CD4-positive, alpha-beta T cell (primary cell): ENCODE data around the gene ATG4D. TPM values are rescaled to one million over a fixed set of nuclear protein-coding genes. Genes with fewer than 3 reads are reported as not detected.

ENCODE experiments used
- ATAC-seq: fragments of 200-7000 bp; cut with Tn5 transposase; one replicate; pipeline ENCODE4 v1.10.0; 2022; ENCODE audit warnings: mild to moderate bottlenecking; ENCODE audit not compliant: poor library complexity
- CTCF ChIA-PET: fragments of 350-600 bp; sonication (Branson Sonifier 250); formaldehyde crosslinking; loops from one replicate; lab custom pipeline; 2021; ENCODE audit warnings: antibody characterized with exemption, inconsistent platforms; lab: Charles Lee
- POLR2A ChIA-PET: fragments of 350-600 bp; sonication (Branson Sonifier 250); formaldehyde crosslinking; loops from one replicate; lab custom pipeline; 2021; ENCODE audit warnings: antibody characterized with exemption, inconsistent platforms; lab: Charles Lee
- DNase-seq, 14 experiments: peaks; one replicate each; pipeline ENCODE4 v3.0.0-alpha.2; 2013 to 2020; ENCODE audit warnings: mixed read lengths in 2 of 14
- H3K27ac ChIP-seq, 2 donors: one replicate each; pipeline versions ENCODE4 v1.5.1 to v1.7.0; 2013; ENCODE audit warnings: low read length in 2 of 2, low read depth in 1 of 2, mild to moderate bottlenecking in 1 of 2
- H3K27me3 ChIP-seq, 2 experiments: 1 replicate in 1 of 2; 2 replicates in 1 of 2; pipeline versions ENCODE4 v1.6.1 to v1.7.0; 2013; ENCODE audit warnings: low read length in 2 of 2, control low read depth in 1 of 2, mild to moderate bottlenecking in 1 of 2, moderate library complexity in 1 of 2; ENCODE audit not compliant: insufficient read depth in 2 of 2, control insufficient read depth in 1 of 2
- H3K36me3 ChIP-seq: one replicate; pipeline ENCODE4 v1.6.1; 2013; ENCODE audit warnings: low read length, control low read depth; ENCODE audit not compliant: insufficient read depth
- H3K4me1 ChIP-seq: one replicate; pipeline ENCODE4 v1.6.1; 2013; ENCODE audit warnings: low read length, control low read depth; ENCODE audit not compliant: insufficient read depth
- H3K4me3 ChIP-seq: one replicate; pipeline ENCODE4 v1.5.1; 2013; ENCODE audit warnings: mild to moderate bottlenecking, low read length, moderate library complexity
- H3K9me3 ChIP-seq, 2 experiments: 1 replicate in 1 of 2; 2 replicates in 1 of 2; pipeline versions ENCODE4 v1.6.1 to v1.7.0; 2013; ENCODE audit warnings: low read length in 2 of 2, mild to moderate bottlenecking in 2 of 2, control low read depth in 1 of 2, moderate library complexity in 1 of 2; ENCODE audit not compliant: control insufficient read depth in 1 of 2, insufficient read depth in 1 of 2
- H3K27ac Mint-ChIP-seq: one replicate; pipeline ENCODE4 v1.8.0; 2020; ENCODE audit warnings: mixed read lengths
- H3K27me3 Mint-ChIP-seq: one replicate; pipeline ENCODE4 v1.8.0; 2021; ENCODE audit warnings: mixed read lengths
- H3K36me3 Mint-ChIP-seq: one replicate; pipeline ENCODE4 v1.8.0; 2021; ENCODE audit warnings: low read depth, mixed read lengths
- H3K4me1 Mint-ChIP-seq: one replicate; pipeline ENCODE4 v1.8.0; 2021; ENCODE audit warnings: low read depth, mixed read lengths
- H3K4me3 Mint-ChIP-seq: one replicate; pipeline ENCODE4 v1.8.0; 2020; ENCODE audit warnings: mild to moderate bottlenecking, mixed read lengths
- H3K9me3 Mint-ChIP-seq: one replicate; pipeline ENCODE4 v1.8.0; 2020; ENCODE audit warnings: mixed read lengths
- intact Hi-C, 2 experiments: fragments of 100-400 bp; cut with DNase I in 1 of 2; cut with micrococcal nuclease in 1 of 2; formaldehyde crosslinking; loops; one replicate each; pipeline versions ENCODE4 v1.15.1 to v1.9.0; 2023 to 2025; cut with DNase I, micrococcal nuclease
- total RNA-seq, 174 experiments: library from RNA in 2 of 174; stranded (reverse) in 2 of 174; gene quantifications; one replicate each; pipeline ENCODE4 v1.2.3 and lab custom pipeline; 2021 to 2026
- TF ChIP-seq, protein P1 (sequence below): fragments of 200-600 bp; IDR thresholded peaks from one replicate; pipeline ENCODE4 v1.8.0; 2022; ENCODE audit warnings: antibody characterized with exemption, mild to moderate bottlenecking

Gene ATG4D
- total RNA-seq, 2 experiments from 2014 or later = 81.1 to 84.6 TPM

DNA sequence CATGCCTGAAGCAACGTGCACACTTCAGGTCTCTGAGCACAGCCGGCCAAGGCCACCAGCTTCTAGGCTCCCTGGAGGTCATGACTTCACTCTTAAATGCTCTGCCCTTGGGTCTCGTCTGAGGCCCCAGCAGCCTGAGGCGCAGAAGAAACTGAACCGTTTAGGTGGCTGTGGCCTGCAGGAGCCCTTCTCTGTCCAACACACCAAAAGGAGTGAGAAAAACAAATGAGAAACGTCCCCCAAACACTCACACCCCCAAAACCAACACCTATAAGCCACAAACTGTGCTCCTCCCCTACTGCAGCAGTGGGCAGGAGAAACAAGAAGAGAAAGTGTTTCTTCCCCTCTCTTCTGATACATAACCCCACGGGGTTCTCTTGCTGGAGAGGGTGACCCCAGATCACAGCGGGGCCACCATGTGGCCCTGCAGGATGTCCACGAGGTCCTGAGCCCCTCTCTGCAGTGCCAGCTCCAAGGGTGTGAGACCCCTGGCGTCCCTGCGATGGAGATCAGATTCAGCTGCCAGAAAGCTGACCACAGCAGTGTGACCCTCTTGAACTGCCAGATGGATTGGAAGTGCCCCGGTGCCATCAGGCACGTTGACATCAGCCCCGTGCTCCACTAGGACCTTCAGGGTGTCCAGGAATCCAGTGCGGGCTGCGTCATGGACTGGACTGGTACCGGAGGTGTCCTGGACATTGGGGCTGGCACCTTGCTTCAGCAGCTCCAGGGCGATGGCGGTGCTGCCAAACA is 23.1 kb downstream of the ATG4D start:
- Histone ChIP-seq H3K4me3 (peak overlapping the region; percentile 87), H3K36me3 (peaks cover 20% of the 10 kb centered on the region), H3K4me1 (peaks cover 56% of the 10 kb centered on the region), H3K27ac (peak overlapping the region; percentile 76 to 94), H3K9me3 (no peaks in the 10 kb centered on the region), H3K27me3 (no peaks in the 10 kb centered on the region)
- no peaks in the 10 kb centered on the region for H3K27me3 Mint-ChIP-seq
- DNase-seq (peak in 7 of 14 experiments; percentile 22 to 89 (median 52)), ATAC-seq (no peak)
- TF ChIP-seq, protein P1, sequence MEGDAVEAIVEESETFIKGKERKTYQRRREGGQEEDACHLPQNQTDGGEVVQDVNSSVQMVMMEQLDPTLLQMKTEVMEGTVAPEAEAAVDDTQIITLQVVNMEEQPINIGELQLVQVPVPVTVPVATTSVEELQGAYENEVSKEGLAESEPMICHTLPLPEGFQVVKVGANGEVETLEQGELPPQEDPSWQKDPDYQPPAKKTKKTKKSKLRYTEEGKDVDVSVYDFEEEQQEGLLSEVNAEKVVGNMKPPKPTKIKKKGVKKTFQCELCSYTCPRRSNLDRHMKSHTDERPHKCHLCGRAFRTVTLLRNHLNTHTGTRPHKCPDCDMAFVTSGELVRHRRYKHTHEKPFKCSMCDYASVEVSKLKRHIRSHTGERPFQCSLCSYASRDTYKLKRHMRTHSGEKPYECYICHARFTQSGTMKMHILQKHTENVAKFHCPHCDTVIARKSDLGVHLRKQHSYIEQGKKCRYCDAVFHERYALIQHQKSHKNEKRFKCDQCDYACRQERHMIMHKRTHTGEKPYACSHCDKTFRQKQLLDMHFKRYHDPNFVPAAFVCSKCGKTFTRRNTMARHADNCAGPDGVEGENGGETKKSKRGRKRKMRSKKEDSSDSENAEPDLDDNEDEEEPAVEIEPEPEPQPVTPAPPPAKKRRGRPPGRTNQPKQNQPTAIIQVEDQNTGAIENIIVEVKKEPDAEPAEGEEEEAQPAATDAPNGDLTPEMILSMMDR = no peak
- peaks cover 47% of the 10 kb centered on the region for H3K4me1 Mint-ChIP-seq
- POLR2A ChIA-PET = interaction anchor here (0.7 to 5.6 kb wide), 18 partner anchors 13 to 522 kb away, joined by 3 to 81 read pairs (median 4); partner anchors contain the start of genes ATG4D, CARM1, DNM2 and KEAP1
- H3K27ac Mint-ChIP-seq = peak overlapping the region; percentile 95
- H3K4me3 Mint-ChIP-seq = peak overlapping the region; percentile 93
- no peaks in the 10 kb centered on the region for H3K9me3 Mint-ChIP-seq
- CTCF ChIA-PET = interaction anchor here (0.5 to 4.7 kb wide), 6 partner anchors 13 to 133 kb away, joined by 3 to 24 read pairs (median 4); partner anchors contain the start of gene ATG4D
- intact Hi-C loops = loop anchor here (1.0 to 5.0 kb wide), 4 partner anchors 24 to 165 kb away; partner anchors contain the start of genes CDC37 (in 2 of the 2), ATG4D (in 1 of the 2) and ILF3 (in 1 of the 2)
- peaks cover 44% of the 10 kb centered on the region for H3K36me3 Mint-ChIP-seq

DNA sequence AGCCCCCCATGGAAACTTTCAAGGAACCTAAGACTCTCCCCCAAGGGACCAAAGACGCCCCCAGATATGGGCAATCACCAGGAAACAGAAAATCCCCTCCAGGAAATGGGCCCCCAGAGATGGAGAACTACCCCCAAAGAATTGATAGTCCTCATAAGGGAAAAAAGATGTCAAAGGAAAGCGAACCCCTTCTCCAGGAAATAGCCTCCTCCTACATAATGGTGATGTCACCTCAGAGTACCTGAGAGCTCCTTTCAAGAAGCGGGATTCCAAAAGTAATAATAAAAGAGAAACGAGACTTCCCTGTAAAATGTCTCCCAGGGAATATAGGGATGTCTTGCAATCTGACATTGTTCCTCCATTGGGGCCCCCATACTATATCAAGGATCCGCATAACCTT is 24.0 kb downstream of the ATG4D start:
- intact Hi-C loops = loop anchor here (2.0 to 5.0 kb wide), 4 partner anchors 85 to 303 kb away; partner anchors contain the start of genes CDC37 (in 2 of the 2), CARM1 (in 1 of the 2) and ILF3 (in 1 of the 2)
- Mint-ChIP-seq H3K4me3 (peak overlapping the region; percentile 93), H3K4me1 (peaks cover 53% of the 10 kb centered on the region), H3K27me3 (no peaks in the 10 kb centered on the region), H3K27ac (peak overlapping the region; percentile 95), H3K36me3 (peaks cover 42% of the 10 kb centered on the region), H3K9me3 (no peaks in the 10 kb centered on the region)
- H3K9me3 ChIP-seq = no peaks in the 10 kb centered on the region
- ChIA-PET CTCF (interaction anchor here (0.6 to 4.7 kb wide), 6 partner anchors 14 to 1767 kb away, joined by 3 to 24 read pairs (median 3); partner anchors contain the start of gene ATG4D), POLR2A (interaction anchor here (0.5 to 5.6 kb wide), 17 partner anchors 14 to 268 kb away, joined by 3 to 81 read pairs (median 4); partner anchors contain the start of genes ATG4D, DNM2, KEAP1 and QTRT1)
- peak overlapping the region; percentile 76 to 94 for H3K27ac ChIP-seq
- H3K36me3 ChIP-seq = peaks cover 14% of the 10 kb centered on the region
- DNase-seq (peak in 2 of 14 experiments; percentile 38 to 63), ATAC-seq (no peak)
- peaks cover 60% of the 10 kb centered on the region for H3K4me1 ChIP-seq
- peak overlapping the region; percentile 87 for H3K4me3 ChIP-seq
- H3K27me3 ChIP-seq = no peaks in the 10 kb centered on the region
- TF ChIP-seq, protein P1 = no peak

DNA sequence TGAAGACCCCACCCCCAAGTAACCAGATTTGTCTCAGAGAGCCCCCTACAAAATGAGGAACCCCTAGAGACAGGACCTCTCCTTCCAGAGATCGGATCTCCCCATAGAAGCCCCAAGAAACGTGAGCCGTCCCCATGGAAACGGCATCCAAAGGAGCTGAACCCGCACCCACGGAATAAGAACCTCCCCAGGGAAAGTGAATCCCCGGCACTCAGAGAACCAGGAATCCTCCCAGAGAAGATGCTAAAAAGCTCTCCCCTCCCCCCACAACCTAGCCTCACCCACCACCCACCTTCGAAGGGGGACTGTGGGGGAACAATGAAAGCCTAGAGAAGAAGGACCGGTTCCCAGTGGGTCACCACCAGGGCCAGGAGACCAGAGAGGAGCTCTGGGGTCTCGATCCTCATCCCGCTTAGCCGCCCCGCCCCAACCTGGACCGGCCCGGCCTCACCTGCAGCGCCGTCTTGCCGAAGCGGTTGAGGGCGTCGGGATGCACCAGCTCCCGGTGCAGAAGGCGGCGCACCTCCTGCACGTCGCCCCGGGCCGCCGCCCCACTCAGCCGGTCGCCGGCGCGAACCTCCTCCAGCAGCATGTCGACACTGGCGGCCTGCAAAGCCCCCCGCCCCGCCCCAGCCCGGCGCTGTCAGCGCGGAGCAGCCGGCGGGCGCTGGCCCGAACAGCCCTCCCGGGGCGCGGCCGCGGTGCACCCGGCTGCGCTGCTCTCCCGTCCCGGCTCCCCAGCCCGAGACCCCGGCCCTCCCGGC is 24.5 kb downstream of the ATG4D start:
- peaks cover 40% of the 10 kb centered on the region for H3K36me3 Mint-ChIP-seq

More for the DNA sequence above, 24.5 kb downstream of the ATG4D start:
- H3K9me3 Mint-ChIP-seq = no peaks in the 10 kb centered on the region
- peak overlapping the region; percentile 95 for H3K27ac Mint-ChIP-seq
- peaks cover 60% of the 10 kb centered on the region for H3K4me1 ChIP-seq
- peak overlapping the region; percentile 87 for H3K4me3 ChIP-seq
- intact Hi-C loops = loop anchor here (2.0 to 5.0 kb wide), 4 partner anchors 84 to 303 kb away; partner anchors contain the start of genes CDC37 (in 2 of the 2), CARM1 (in 1 of the 2) and ILF3 (in 1 of the 2)
- H3K27ac ChIP-seq = peak overlapping the region; percentile 76 to 94
- H3K9me3 ChIP-seq = no peaks in the 10 kb centered on the region
- ATAC-seq (peak; percentile 19), DNase-seq (peak in 9 of 14 experiments; percentile 27 to 88 (median 61))
- no peaks in the 10 kb centered on the region for H3K27me3 ChIP-seq
- POLR2A ChIA-PET = interaction anchor here (0.5 to 5.6 kb wide), 17 partner anchors 15 to 268 kb away, joined by 3 to 81 read pairs (median 4); partner anchors contain the start of genes ATG4D, DNM2, KEAP1 and QTRT1
- CTCF ChIA-PET = interaction anchor here (0.6 to 4.7 kb wide), 4 partner anchors 15 to 1767 kb away, joined by 3 to 24 read pairs (median 3); partner anchors contain the start of gene ATG4D
- H3K4me3 Mint-ChIP-seq = peak overlapping the region; percentile 93
- TF ChIP-seq, protein P1 = no peak
- H3K27me3 Mint-ChIP-seq = no peaks in the 10 kb centered on the region
- H3K4me1 Mint-ChIP-seq = peaks cover 53% of the 10 kb centered on the region
- H3K36me3 ChIP-seq = peaks cover 12% of the 10 kb centered on the region
